Type B pancreatic cell (in vitro differentiated cells): ENCODE measurements around the gene SLC7A7. TPM values are rescaled to one million over a fixed set of nuclear protein-coding genes. Genes with fewer than 3 reads are reported as not detected.
"Not testable (repeated sequence)": the region's sequence is repeated elsewhere in the genome, so short reads cannot be mapped to it uniquely, and the experiment has no call there.

Source experiments
- DNase-seq: peaks from one replicate; pipeline ENCODE4 v3.0.0; 2021; ENCODE audit warnings: mixed read lengths; ENCODE audit not compliant: unreplicated experiment; ENCODE audit errors: extremely low spot score
- H3K27ac Mint-ChIP-seq: 2 replicates; pipeline ENCODE4 v1.8.0; 2021; ENCODE audit warnings: mild to moderate bottlenecking, mixed read lengths
- H3K27me3 Mint-ChIP-seq: 2 replicates; pipeline ENCODE4 v1.8.0; 2021; ENCODE audit warnings: mixed read lengths
- H3K36me3 Mint-ChIP-seq: 2 replicates; pipeline ENCODE4 v1.8.0; 2021; ENCODE audit warnings: mixed read lengths
- H3K4me1 Mint-ChIP-seq: one replicate; pipeline ENCODE4 v1.8.0; 2021; ENCODE audit warnings: mixed read lengths; ENCODE audit not compliant: unreplicated experiment
- H3K4me3 Mint-ChIP-seq: 2 replicates; pipeline ENCODE4 v1.8.0; 2021; ENCODE audit warnings: mild to moderate bottlenecking, mixed read lengths
- H3K9me3 Mint-ChIP-seq: 2 replicates; pipeline ENCODE4 v1.8.0; 2021; ENCODE audit warnings: mixed read lengths
- CTCF ChIP-seq: fragments of 200-600 bp; sonication (generic); conservative IDR thresholded peaks from 2 replicates; pipeline ENCODE4 v1.5.0; 2021; ENCODE audit warnings: antibody characterized with exemption, mild to moderate bottlenecking
- total RNA-seq: library from RNA; stranded (reverse); gene quantifications from 2 replicates; pipeline ENCODE4 v1.2.1, GENCODE V29; 2021; ENCODE audit warnings: low replicate concordance

Gene SLC7A7
- total RNA-seq, 1 donor from 2014 or later, result 9.7 TPM

- no peaks in the 10 kb centered on the region for H3K36me3 Mint-ChIP-seq
- DNase-seq, result peak; percentile 96
- TF ChIP-seq CTCF, result peak; percentile 95
- no peaks in the 10 kb centered on the region for H3K9me3 Mint-ChIP-seq
- no peaks in the 10 kb centered on the region for H3K27me3 Mint-ChIP-seq
- H3K4me3 Mint-ChIP-seq, result peak overlapping the region; percentile 80
- H3K27ac Mint-ChIP-seq, result peak overlapping the region; percentile 83
- H3K4me1 Mint-ChIP-seq, result peaks cover 20% of the 10 kb centered on the region
These were observed 37.9 kb upstream of the SLC7A7 start for GRCh38 chr14:22852940-22853767.

- DNase-seq, result no peak
- Mint-ChIP-seq H3K4me1 (peaks cover 26% of the 10 kb centered on the region), H3K4me3 (peak overlapping the region; percentile 80), H3K27me3 (no peaks in the 10 kb centered on the region), H3K9me3 (no peaks in the 10 kb centered on the region), H3K27ac (peak overlapping the region; percentile 83), H3K36me3 (no peaks in the 10 kb centered on the region)
- no peak for TF ChIP-seq CTCF
These were observed 37.3 kb upstream of the SLC7A7 start for GRCh38 chr14:22852599-22852939.

GRCh38 chr14:22852178-22852577 is 36.9 kb upstream of the SLC7A7 start:
- H3K4me3 Mint-ChIP-seq, H3K27me3 Mint-ChIP-seq, H3K9me3 Mint-ChIP-seq, H3K27ac Mint-ChIP-seq, DNase-seq, H3K36me3 Mint-ChIP-seq: not testable (repeated sequence)
- peaks cover 27% of the 10 kb centered on the region for H3K4me1 Mint-ChIP-seq

GRCh38 chr14:22850944-22851764 is 35.9 kb upstream of the SLC7A7 start:
- Mint-ChIP-seq H3K4me1 (peaks cover 27% of the 10 kb centered on the region), H3K27me3 (no peaks in the 10 kb centered on the region), H3K27ac (no peak overlapping the region), H3K9me3 (no peaks in the 10 kb centered on the region), H3K4me3 (no peak overlapping the region), H3K36me3 (no peaks in the 10 kb centered on the region)
- DNase-seq, result no peak
- no peak for TF ChIP-seq CTCF

- no peak for TF ChIP-seq CTCF
- H3K4me1 Mint-ChIP-seq, result peaks cover 27% of the 10 kb centered on the region
- no peak overlapping the region for H3K4me3 Mint-ChIP-seq
- H3K9me3 Mint-ChIP-seq, result no peaks in the 10 kb centered on the region
- H3K36me3 Mint-ChIP-seq, result no peaks in the 10 kb centered on the region
- H3K27ac Mint-ChIP-seq, result peak overlapping the region; percentile 84
- no peaks in the 10 kb centered on the region for H3K27me3 Mint-ChIP-seq
- no peak for DNase-seq
These were observed 34.1 kb upstream of the SLC7A7 start for GRCh38 chr14:22849212-22849819.
